ENCODE data around the gene TUFM.
"Not testable (repeated sequence)": the region's sequence is repeated elsewhere in the genome, so short reads cannot be mapped to it uniquely, and the experiment has no call there.

The TUFM gene

DNA sequence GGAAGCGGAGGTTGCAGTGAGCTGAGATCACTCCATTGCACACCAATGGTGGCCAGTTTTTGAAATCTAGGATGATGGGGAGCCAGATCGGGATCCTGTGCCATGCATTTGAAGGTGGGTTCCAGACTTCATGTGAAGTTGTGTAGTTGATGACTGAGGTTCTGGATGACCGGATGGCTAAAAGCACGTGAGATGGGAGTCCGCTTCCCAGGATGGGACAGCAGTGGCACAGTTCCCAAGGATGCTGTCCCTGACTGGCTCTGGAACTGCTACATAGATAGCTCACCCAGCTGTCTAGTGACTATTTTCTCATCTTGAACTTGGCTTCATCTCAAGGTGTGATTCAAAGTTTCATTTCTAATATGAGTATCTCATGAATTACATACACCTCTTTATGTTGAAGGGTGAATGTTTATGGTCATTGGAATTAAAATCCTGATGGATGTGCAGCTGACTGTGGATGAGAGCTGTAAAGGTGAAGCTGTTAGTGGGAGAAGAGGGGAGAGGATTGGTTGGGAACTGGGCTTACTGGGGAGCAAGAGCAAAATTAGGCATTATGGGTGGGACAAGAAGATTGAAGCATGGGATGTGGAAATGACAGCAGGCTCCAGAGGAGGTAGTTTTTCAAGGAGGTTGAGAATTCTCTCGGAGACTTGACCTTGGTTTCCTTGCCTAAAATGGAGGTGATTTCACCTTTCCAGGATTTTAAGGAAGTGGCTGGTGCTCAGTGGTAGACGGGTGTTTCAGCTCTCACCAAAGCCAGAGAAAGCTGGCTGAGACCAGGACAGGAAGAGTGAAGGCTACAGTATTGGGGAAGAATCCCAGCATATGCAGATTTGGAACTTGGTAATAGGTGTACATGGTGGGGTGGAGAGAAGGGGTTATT, 8.2 kb downstream of the TUFM start:
- no peak for DNase-seq

DNA sequence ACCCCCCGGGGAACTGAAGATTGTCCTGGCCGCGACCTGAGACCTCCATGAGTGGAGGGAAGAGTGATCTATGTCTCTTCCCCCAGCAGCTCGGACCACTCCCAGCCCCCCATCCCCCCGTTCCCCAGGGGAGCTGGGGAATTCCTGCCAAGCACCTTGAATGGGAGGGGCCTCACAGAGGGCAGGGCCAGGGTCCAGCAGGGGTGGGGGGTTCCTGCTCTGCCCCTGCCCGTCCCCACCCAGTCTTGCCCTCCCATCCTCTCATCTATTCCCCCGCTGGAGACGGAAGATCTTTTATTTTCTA, 9.4 kb downstream of the TUFM start:
- DNase-seq: no peak

- DNase-seq: no peak
Observed at GRCh38 chr16:28835864-28836760, 10.0 kb downstream of the TUFM start.

- no peak for DNase-seq
Observed at GRCh38 chr16:28834873-28835863, 11.0 kb downstream of the TUFM start.

DNA sequence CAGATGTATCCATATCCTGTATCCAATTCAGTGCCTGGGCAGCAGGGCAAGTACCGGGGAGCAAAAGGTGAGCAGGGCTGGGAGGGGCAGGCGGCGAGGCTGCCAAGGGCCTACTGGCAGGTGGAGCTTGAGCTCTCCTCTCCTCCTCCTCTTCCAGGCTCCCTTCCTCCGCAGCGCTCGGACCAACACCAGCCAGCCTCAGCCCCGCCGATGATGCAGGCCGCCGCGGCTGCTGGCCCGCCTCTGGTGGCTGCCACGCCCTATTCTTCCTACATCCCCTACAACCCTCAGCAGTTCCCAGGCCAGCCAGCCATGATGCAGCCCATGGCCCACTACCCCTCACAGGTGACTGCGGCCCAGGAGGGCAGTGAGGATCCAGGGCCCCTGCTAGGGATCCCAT, 11.8 kb downstream of the TUFM start:
- DNase-seq: no peak

GRCh38 chr16:28830531-28830930, 15.6 kb downstream of the TUFM start:
- no peak for DNase-seq

GRCh38 chr16:28829747-28830146, 16.4 kb downstream of the TUFM start:
- no peak for DNase-seq

GRCh38 chr16:28826141-28826540, 20.0 kb downstream of the TUFM start:
- DNase-seq: no peak

GRCh38 chr16:28824717-28824973, 21.5 kb downstream of the TUFM start:
- no peak for DNase-seq

- DNase-seq: peak; percentile 91
Observed at GRCh38 chr16:28823873-28824716, 22.1 kb downstream of the TUFM start.

DNA sequence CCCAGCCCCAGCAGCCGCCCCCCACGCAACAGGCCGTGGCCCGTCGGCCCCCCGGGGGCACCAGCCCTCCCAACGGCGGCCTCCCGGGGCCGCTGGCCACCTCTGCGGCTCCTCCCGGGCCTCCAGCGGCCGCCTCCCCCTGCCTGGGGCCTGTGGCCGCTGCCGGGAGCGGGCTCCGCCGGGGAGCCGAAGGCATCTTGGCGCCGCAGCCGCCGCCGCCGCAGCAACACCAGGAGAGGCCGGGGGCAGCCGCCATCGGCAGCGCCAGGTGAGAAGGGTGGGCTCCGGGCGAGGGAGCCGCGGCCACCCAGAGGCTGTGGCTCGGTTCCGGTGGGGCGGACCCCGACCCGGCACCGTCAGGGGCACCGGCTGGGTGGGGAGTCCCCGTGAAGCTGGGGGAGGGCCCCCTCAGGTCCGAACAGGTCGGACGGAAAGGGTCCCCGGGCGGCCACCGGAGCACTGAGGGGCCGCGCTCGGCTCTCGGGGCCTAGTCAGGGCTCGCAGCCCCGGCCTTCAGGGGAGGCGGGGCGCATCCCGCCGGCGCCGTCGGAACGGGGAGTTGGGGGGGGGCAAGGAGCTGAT, 22.8 kb downstream of the TUFM start:
- DNase-seq: no peak

DNA sequence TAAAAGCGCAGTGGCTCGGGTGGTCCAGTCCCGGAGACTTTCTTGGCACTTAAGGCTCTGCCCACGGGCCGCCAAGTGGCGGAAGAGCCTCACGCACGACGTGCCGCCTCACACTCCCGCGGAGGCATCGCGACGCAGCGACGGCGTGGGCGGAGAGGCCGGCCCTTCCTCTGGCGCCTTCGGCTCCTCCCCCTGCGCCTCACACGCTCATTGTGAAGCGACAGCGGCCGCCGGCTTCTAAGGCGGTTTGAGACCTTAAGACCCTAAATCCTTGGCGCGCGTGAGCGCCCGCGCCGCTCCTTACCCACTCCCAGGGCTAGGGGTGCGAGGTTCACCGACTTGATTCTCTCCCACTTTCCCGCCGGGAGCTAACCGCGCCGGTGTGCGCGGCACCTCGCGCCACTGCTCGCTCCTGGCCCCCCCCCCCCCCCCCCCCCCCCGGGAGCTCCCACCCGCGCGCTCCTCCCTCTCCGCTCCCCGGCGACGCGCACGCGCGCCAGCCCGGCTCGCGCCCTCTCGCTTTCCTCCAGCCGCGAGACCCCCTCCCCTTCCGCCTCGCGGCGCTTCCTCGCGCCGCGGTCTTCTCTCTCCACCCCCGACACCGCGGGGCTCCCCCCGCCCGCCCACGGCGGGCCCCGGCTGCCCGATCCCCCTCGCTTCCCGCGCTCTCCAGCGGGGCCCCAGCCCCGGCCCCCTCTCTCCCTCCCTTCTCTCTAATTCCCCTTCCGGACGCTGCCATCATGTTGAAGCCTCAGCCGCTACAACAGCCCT, 23.4 kb downstream of the TUFM start, which contains the start of gene ATXN2L:
ATXN2L (plus strand) TSS at position 480 of the 771 bp plus-strand sequence; CDS start at position 741, 261 bp downstream.
- peak; percentile 90 for DNase-seq

DNA sequence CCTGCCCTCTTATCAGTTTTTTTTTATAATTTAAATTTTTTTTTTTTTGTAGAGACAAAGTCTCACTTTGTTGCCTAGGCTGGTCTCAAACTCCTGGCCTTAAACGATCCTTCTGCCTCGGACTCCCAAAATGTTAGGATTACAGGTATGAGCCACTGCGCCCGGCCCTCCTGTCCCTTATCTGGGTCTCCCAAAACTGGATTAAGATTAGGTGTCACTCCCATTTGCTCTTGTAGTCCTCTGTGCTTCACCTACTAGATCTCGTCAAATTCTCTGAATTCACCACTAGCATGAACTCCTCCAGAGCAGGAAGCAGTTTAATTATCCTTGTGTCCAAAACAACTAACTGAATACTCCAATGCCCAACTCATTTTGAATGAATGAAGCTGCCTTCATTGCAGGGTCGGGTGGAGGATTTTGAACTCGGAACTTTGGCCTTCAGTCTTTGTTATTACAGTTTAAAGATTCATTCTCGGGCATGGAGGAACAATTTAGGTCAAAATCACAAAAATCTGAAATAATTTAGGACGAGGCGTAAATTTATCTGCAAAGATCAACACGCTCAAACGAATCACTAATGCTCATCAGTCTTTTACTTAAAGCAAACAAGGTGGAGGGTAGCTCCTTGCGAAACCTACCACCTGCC, 24.2 kb downstream of the TUFM start:
- DNase-seq: no peak

DNA sequence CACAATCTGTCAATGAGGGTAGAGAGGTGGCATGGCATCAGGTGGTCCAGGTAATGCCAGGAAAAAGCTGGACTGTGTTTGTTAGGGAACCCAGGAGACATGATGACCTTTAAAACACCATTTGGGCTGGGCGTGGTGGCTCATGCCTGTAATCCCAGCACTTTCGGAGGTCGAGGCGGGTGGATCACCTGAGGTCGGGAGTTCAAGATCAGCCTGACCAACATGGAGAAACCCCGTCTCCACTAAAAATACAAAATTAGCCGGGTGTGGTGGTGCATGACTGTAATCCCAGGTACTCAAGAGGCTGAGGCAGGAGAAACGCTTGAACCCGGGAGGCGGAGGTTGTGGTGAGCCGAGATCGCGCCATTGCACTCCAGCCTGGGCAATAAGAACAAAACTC, 25.6 kb downstream of the TUFM start:
- DNase-seq: not testable (repeated sequence)

- DNase-seq: no peak
Observed at GRCh38 chr16:28820016-28820415, 26.1 kb downstream of the TUFM start.

- DNase-seq: not testable (repeated sequence)
Observed at GRCh38 chr16:28807445-28808120, 38.6 kb downstream of the TUFM start.

GRCh38 chr16:28802235-28803019, 43.7 kb downstream of the TUFM start:
- DNase-seq: peak; percentile 49
